Stimulated activated CD4-positive, alpha-beta T cell treated with anti-CD3 and anti-CD28 coated beads, Interleukin-4, amount 100 ng/mL, for 1 hour (primary cell): ENCODE data around the gene FAM131A.

Experiments used
- DNase-seq: peaks from one replicate; pipeline ENCODE4 v3.0.0-alpha.2; 2020

The FAM131A gene

DNA sequence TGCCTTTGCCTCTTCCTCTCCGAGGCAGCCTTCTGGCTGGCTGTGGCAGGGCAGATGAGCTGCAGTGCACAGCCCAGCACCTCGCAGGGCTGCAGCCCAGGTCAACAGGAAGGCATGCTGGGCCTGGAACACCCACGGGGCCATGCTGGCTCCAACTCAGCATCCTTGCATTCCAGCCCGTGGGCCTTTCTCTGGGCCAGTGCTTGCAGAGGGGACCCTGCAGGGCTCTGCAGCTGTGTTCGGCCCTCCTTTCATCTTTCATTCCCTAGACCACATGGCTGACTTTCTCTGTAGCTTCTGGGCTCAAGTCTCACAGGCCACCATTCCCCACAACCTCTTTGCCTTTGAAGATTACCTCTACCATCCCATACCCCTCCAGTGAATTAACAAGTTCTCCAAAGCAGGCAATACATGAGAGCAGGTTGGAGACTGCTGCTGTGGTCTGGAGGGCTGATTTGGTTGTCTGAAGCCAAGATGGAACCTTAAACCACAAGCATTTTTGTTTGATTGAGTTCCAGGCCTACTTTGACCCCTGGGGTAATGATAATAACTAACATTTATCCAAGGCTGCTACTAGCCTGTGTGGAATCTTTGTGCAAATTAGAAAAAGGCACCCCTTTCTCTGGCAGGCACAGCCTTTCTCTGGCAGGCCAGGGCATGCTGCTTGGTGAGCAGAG lies 5.9 kb downstream of the FAM131A start:
- no peak for DNase-seq

DNA sequence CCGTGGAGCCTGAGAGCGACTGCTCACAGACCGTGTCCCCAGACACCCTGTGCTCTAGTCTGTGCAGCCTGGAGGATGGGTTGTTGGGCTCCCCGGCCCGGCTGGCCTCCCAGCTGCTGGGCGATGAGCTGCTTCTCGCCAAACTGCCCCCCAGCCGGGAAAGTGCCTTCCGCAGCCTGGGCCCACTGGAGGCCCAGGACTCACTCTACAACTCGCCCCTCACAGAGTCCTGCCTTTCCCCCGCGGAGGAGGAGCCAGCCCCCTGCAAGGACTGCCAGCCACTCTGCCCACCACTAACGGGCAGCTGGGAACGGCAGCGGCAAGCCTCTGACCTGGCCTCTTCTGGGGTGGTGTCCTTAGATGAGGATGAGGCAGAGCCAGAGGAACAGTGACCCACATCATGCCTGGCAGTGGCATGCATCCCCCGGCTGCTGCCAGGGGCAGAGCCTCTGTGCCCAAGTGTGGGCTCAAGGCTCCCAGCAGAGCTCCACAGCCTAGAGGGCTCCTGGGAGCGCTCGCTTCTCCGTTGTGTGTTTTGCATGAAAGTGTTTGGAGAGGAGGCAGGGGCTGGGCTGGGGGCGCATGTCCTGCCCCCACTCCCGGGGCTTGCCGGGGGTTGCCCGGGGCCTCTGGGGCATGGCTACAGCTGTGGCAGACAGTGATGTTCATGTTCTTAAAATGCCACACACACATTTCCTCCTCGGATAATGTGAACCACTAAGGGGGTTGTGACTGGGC lies 7.3 kb downstream of the FAM131A start:
- DNase-seq = no peak

DNA sequence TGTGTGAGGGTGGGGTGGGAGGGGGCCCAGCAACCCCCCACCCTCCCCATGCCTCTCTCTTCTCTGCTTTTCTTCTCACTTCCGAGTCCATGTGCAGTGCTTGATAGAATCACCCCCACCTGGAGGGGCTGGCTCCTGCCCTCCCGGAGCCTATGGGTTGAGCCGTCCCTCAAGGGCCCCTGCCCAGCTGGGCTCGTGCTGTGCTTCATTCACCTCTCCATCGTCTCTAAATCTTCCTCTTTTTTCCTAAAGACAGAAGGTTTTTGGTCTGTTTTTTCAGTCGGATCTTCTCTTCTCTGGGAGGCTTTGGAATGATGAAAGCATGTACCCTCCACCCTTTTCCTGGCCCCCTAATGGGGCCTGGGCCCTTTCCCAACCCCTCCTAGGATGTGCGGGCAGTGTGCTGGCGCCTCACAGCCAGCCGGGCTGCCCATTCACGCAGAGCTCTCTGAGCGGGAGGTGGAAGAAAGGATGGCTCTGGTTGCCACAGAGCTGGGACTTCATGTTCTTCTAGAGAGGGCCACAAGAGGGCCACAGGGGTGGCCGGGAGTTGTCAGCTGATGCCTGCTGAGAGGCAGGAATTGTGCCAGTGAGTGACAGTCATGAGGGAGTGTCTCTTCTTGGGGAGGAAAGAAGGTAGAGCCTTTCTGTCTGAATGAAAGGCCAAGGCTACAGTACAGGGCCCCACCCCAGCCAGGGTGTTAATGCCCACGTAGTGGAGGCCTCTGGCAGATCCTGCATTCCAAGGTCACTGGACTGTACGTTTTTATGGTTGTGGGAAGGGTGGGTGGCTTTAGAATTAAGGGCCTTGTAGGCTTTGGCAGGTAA lies 8.1 kb downstream of the FAM131A start:
- no peak for DNase-seq

DNA sequence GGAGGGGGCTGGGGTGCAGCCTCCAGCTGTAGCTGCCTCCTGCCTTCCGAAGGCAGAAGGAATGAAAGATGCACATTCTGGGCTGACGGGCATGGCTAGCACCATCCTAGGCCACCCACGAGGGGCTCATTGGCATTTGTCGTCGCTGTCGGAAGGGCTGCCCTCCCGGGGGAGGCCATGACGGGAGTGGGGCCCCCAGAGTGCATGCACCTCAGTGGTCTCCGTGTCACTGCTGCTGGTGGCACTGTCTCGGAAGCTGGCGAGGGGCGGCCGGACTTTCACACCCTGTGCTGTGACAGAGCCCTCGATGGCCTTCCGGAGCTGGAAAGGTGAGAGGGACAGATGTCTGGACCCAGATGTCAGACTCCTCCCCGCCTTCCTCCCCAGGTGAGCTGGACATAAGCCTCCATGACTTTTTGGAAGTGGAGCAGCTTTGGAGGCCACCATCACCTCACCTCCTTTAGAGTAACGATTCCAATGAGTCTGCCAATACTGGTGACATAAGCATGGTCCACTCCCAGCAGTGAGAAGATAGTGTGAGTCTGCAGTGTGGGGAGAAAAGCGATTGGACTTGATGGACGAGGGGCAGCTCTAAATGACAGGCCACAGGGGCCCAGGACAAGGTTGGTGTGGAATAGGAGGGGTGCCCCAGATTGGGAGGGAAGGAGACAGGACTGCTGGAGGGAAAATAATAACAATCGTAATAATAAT lies 9.2 kb downstream of the FAM131A start:
- no peak for DNase-seq

DNA sequence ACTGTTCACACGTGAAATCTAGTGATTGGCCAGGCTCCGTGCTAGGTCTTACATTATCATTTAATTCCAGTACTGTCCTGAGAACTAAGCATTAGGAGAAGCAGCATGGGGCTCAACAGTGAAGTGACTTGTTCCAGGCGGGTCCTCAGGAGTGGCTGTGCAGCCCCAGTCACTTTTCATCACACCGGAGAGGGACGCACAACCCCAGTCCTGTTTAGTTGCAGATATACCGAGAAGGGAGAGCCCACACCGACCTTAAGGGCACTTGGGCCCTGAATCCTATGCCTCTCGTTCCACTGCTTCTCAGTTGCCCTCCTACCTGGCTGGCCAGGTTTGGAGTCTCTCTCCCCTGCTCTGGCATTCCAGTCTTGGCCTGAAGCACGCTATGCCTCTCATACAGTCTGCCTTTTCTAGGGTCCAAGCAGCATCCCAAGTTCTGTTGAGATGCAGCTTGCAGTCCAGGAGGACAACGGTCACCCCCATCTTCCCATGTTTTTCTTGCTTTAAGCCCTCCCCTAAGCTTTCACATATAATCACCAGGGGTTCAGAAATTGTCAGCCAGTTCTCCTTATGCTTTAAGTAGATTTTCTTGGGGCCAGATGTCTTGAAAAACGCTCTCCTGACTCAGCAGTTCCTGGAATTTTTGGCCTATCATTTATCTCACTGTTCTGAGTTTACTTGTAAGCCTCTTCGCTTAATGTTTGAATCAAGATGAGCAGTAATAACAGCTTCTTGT lies 10.1 kb downstream of the FAM131A start:
- no peak for DNase-seq

DNA sequence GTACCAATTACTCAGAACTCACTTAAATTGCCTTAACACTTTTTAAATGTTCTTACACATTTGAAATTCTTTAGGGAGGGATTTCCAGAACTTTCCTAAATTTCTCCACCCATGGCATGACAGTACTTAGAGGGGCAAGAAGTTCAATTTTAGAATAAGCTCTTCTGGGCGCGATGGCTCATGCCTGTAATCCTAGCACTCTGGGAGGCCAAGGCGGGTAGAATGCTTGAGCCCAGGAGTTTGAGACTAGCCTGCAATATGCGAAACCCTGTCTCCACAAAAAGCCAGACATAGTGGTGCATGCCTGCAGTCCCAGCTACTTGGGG lies 10.6 kb downstream of the FAM131A start:
- no peak for DNase-seq

DNA sequence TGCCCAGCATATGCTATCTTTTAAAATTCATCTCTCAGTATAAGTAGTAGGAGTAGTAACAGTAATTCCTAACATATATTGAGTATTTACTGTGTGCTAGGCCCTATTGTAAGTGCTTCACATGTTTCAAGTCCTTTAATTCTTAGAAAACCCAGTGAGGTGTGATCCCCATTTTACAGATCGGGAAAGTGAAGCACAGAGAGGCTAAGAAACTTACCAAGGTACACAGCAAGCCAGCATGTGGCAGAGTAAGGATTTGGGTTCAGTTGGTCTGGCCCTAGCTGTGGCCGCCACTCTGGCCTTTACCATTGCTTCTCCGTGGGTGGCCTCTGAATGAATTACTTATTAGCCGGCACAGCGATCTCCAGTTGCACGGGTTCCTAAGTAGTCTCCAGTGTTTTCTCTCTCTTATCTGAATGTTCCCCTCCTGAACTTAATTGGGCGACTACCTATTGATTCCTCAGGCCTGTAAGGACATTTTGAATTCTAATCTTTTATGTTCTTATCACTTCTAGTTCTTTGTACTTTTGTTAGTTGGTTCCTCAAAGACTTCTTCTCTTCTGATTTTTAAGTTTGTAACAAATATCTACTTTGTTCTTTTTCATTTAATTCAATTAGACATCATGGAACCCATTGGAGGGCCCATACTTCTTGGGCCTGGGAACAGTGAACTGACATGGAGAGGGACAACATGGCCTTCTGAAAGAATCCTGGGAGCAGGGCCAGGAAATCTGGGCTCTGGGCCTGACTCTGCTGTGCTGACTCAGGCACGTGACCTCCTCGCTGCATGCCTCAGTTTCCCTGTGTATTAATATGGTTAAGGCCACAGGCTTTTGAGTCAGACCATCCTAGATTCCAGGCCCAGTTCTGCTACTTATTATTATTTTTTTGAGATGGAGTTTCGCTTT lies 12.4 kb downstream of the FAM131A start:
- DNase-seq = no peak

DNA sequence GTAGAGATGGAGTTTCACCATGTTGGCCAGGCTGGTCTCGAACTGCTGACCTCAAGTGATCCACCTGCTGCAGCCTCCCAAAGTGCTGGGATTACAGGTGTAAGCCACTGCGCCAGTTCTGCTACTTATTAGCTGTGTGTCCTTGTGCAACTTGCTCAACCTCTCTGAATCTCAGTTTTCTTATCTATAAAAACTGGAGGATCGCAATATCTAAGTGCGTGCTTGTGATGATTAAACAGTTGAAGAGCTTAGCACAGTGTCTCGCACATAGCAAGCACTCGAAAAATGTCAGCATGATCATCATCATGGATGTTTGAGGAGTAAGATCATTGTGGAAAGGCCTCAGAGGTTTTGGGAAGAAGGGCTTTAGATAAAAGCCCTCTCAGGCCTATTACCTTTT lies 13.2 kb downstream of the FAM131A start:
- DNase-seq = no peak

DNA sequence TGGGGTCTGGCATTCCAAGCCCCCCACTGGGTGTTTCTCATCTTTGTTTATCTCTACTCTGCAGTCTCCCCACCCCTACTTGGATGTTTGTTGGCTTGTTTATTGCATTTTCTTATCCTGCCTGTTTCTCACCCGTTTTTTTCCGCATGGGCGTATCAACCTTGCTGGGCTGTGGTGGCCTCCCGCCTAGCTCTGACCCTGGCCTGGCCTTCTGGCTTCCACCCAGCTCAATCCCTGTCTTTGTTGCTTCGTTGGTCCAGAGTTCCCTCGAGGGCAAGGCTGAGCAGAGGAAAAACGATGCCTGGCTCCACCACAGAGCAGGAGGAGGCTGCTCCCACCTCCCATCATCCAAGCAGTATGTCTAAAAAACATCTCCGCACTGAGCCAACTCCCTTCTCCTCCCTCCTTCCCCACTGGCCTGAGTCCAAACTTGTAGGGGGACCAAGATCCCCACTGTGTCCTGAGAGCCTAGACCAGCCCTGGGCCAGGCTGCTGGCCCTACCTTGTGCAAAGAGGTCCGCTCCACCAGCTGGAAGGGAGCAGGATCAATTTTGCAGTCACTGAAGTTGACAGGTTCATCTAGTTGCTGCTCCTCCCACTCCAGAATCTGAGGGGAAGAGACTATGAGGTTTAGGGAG lies 14.2 kb downstream of the FAM131A start:
- no peak for DNase-seq

DNA sequence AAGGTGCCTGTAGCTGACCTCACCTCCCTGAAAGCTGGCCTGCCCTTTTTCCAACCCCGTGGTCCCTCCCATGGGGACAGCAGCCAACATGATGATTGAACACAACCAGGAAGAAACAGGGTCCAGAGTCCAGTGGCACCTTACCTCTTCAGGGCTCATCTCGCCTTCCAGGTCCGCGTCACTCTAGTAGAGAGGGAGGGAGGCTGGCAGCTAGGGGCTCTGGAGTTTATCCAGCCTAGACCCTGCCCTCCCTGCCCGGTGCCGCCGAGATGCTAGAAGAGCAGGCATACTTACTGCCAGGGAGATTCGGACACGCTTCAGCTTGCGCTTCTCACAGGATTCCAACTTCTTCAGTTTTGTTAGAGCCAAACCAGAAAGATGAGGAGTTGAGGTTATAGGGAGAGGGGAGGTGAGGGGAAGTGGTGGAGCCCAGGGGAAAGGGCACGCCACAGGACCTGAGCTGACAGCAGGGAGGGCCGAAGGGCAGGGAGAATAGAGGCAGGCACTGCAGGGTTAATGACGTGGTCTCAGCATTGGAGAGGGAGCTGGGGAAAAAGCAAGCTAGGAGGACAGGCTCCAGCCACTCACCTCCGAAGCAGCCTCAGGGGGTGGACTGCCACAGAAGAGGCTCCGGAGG lies 14.9 kb downstream of the FAM131A start:
- DNase-seq = no peak

DNA sequence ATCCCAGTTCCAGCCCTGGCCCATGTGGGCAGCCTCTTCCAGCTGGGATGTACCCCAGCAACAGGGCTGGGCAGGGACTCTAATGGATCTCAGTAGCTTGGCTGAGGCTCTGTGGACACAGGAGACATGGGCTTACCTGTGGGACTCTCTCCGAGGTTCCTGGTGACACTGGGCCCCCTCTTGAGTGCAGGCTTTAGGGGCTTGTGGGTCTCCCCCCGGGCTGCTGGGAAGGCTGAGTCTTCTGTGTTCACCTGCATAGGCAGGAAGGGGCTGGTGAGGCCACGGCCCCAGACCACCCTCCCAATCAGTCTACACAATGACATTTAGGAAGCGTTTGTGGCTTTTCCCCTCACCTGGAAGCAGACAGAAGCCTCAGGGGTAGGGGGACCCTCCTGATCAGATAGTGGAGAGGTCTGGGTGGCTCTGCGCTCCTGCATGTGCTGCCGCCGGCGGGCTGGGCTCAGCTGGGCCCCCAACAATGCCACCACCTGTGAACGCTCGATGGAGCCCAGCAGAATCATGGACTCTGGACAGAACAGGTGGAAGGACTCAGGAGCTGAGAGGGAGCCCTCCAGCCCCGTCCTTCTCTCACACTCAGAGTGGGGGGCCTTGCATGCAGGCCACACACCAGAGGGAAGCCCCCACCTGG lies 15.6 kb downstream of the FAM131A start:
- DNase-seq = no peak

DNA sequence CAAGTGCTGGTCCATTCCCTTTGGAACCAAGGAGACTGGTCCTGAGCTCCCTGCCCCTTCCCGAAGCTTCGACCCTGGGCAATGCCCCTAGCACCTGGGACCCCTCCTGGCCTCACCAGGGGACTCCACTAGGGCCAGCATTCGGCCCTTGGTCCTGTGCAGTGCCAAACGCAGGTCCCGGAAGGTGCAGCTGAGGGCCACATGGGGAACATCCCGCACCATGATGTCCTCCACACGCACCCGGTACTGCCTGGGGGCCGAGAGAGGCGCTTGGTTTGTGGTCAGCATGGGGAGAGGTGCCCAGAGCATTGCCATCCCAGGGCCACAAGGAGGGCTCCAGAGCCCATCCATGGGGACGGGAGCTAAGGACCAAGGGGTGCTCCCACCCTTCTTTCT lies 16.1 kb downstream of the FAM131A start:
- DNase-seq = no peak

DNA sequence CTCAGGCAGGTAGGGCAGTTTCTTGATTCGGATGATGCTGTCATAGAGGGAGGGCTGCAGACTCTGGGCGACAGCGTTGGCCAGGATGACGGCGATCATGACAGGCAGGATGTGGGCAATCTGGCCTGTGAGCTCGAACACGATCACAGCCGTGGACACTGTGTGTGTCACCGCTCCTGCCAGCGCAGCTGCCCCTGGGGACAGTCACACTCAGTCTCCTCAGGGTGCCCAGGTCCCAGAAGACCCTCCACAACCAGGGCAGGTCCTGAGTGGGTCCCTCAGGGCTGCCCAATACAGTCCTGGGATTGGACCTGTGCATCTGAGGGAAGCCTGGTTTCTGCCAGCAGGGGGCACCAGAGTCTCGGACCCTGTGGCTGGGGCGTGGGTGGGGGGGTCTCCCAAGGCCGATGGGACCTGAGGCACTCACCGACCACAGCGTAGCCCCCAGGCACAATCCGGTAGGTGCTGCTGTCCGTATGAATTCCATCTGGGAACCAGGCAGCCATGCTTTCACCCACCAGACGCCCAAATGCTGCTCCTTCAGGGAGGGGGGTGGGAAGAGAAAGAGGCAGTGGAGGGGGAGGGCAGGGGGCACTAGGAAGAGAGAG lies 16.8 kb downstream of the FAM131A start:
- DNase-seq = peak; percentile 74

DNA sequence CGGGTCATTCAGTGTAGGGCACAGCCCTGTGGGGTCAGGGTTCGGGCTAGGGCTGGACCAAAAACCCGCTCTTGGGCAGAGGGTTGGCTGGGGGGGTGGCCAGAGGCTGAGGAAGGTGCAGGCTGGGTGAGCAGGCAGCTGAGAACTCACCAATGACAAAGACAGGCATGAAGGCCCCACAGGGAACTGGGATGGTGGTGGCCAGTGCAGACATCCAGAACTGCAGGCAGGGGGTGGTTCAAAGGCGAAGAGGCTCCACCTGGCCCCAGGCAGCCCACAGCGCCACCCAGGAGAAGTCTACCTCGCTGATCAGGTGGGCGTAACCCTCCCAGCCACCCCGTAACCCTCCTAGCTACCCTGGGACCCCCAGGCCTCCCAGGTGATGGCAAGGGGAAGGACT lies 17.4 kb downstream of the FAM131A start:
- DNase-seq = no peak

DNA sequence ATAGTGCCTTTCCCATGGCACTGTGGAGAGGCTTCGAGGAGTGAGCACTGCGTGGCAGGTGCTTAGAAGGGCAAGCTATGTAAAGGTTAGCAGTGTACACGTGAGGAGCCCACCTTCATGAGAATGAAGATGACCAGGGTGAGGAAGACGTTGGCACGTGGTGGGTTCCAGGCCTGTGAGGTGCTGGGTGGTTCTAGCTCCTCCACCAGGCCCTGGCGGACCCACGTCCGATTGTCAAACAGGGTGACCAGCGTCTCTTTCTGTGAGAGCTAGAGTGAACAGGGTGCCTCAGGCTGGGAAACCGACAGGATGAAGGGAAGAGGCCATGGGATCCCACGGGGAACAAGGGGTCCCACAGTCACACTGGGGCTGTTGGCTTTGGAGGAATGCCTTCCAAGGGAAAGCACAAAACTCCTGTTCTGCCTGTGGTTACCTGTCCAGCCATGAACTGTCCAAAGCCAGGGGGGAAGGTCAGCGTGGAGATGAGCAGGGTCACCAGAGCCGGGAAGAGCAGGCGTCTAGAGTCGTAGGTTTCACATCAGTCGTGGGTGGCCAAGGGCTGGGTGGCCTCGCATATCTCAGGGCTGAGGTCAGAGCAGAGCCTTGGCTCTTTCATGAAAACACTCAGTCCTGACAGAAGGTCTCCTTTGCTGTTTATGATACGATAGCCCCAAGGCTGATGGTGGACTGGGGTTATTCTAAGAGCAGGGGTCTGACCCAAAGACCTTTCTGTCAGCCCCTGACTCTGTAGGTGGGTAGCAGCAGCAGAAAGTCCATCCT lies 18.1 kb downstream of the FAM131A start:
- DNase-seq = no peak

DNA sequence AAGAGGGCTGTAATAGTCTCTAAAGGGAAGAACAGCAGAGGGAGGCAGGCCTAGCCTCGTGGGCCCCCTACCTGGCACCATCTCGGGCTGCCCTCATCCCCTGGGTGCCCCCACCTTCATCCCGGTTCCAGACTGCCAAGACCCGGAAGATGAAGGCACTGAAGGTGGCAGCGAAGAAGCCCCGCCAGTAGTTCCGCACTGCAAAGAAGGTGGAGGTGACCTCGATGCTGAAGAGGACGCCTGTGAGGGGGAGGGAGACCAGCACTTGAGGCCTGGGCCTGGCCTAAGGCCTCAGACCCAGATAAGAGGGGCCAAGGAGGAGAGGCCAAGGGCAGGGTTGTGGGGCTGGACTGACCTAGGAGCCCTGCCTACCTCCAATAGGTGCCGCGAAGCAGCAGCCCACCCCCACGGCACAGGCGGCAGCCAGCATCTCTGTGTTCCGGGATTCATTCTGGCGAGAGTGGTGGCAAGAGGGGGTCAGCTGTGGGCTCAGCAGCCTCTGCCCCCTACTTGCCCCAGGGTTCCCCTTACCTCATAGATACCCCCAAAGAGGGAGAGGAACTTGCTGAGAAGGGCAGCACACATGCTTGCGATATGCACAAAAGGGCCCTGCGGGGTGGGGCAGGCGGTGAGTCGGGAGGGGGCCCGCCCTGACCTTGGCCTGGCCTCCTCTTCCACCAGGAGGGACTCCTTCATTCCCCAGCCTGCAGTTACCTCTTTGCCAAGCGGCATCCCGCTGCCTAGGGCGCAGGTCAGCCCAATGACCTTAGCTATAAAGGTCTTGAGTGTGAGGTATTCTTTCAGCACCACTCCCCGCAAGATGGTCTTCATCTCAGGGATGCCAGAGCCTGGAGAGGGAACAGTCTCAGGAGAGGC lies 20.1 kb downstream of the FAM131A start:
- no peak for DNase-seq

DNA sequence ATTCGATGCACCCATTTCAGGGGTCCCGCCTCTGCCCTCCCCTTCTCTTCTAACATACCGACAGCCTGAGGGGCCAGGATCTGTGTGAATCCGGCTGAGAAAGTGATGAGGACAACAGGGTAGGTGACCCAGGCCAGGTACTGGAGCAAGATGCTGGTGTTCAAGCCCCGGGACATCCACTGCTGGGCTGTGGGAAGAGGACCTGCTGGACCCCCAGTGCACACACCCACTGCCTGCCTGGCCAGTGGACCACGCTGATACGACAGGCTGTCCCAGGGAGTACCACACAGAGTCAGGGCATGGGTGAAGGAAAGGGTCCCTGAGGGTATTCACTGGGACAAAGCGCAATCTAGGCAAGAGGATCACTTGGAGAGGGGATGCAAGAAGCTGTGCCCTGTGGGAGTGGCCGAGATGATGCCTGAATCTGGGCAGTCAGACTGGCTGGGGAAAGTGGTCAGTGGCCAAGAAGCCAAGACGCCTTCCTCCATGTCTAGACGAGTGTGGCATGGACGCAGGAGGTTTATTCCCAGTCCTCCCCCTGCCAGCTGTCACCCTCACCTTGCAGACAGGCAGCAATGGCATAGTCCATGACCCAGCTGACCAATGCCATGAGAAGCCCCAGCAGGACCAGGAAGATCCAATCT lies 20.8 kb downstream of the FAM131A start:
- DNase-seq = no peak
